CD4-positive, CD25-positive, alpha-beta regulatory T cell (primary cell): ENCODE results near the gene LHFPL4. TPM values are rescaled to one million over a fixed set of nuclear protein-coding genes. Genes with fewer than 3 reads are reported as not detected.
"Not testable (repeated sequence)": the region's sequence is repeated elsewhere in the genome, so short reads cannot be mapped to it uniquely, and the experiment has no call there.

Experiments
- ATAC-seq, 2 donors: fragments of 150-1000 bp; cut with Tn5 transposase; one replicate each; pipeline ENCODE4 v1.10.0; 2021; ENCODE audit warnings: low read depth in 2 of 2, moderate number of reproducible peaks in 2 of 2, moderate library complexity in 1 of 2
- DNase-seq, 3 donors: peaks; one replicate each; pipeline versions ENCODE4 v3.0.0 to v3.0.0-alpha.2; 2012 to 2022; ENCODE audit warnings: mixed read lengths in 1 of 3
- H3K27ac ChIP-seq: one replicate; pipeline ENCODE4 v1.7.0; 2013; ENCODE audit warnings: mild to moderate bottlenecking, low read length; ENCODE audit not compliant: insufficient read depth, poor library complexity, severe bottlenecking
- H3K27me3 ChIP-seq: one replicate; pipeline ENCODE4 v1.7.0; 2013; ENCODE audit warnings: low read length; ENCODE audit not compliant: control insufficient read depth, insufficient read depth
- H3K36me3 ChIP-seq: one replicate; pipeline ENCODE4 v1.7.0; 2013; ENCODE audit warnings: mild to moderate bottlenecking, low read length, moderate library complexity; ENCODE audit not compliant: control insufficient read depth, insufficient read depth
- H3K4me1 ChIP-seq: 2 replicates; pipeline ENCODE4 v1.7.0; 2013; ENCODE audit warnings: mild to moderate bottlenecking, low read length; ENCODE audit not compliant: insufficient read depth, control insufficient read depth, poor library complexity, severe bottlenecking
- H3K4me3 ChIP-seq: one replicate; pipeline ENCODE4 v1.7.0; 2013; ENCODE audit warnings: low read depth, mild to moderate bottlenecking, low read length, moderate library complexity
- H3K9me3 ChIP-seq, 2 experiments: 1 replicate in 1 of 2; 2 replicates in 1 of 2; pipeline ENCODE4 v1.7.0; 2013; ENCODE audit warnings: low read length in 2 of 2, mild to moderate bottlenecking in 1 of 2, moderate library complexity in 1 of 2; ENCODE audit not compliant: control insufficient read depth in 2 of 2
- H3K27ac Mint-ChIP-seq, 3 donors: one replicate each; pipeline ENCODE4 v1.8.0; 2020 to 2022; ENCODE audit warnings: mild to moderate bottlenecking in 3 of 3, mixed read lengths in 3 of 3, moderate library complexity in 2 of 3
- H3K27me3 Mint-ChIP-seq: one replicate; pipeline ENCODE4 v1.8.0; 2022; ENCODE audit warnings: mild to moderate bottlenecking, mixed read lengths
- H3K36me3 Mint-ChIP-seq: one replicate; pipeline ENCODE4 v1.8.0; 2020; ENCODE audit warnings: mixed read lengths
- H3K4me1 Mint-ChIP-seq, 4 donors: one replicate each; pipeline ENCODE4 v1.8.0; 2020 to 2022; ENCODE audit warnings: mixed read lengths in 4 of 4, mild to moderate bottlenecking in 1 of 4
- H3K4me3 Mint-ChIP-seq, 4 donors: one replicate each; pipeline ENCODE4 v1.8.0; 2020 to 2022; ENCODE audit warnings: mild to moderate bottlenecking in 4 of 4, mixed read lengths in 4 of 4, moderate library complexity in 3 of 4
- H3K9me3 Mint-ChIP-seq, 7 donors: one replicate each; pipeline ENCODE4 v1.8.0; 2020 to 2022; ENCODE audit warnings: mixed read lengths in 7 of 7, mild to moderate bottlenecking in 3 of 7, moderate library complexity in 2 of 7
- polyA plus RNA-seq, 4 donors: library from polyadenylated mRNA; unstranded; fragments of 300-500 nt; fragmentation: Illumina TruSeq; gene quantifications; one replicate each; pipeline ENCODE4 v1.2.3, GENCODE V29; 2021
- total RNA-seq: library from RNA; stranded (reverse); gene quantifications from one replicate; pipeline ENCODE4 v1.2.3, GENCODE V29; 2022

Gene LHFPL4
- total RNA-seq (not detected), polyA plus RNA-seq (under 1 TPM in 3 of 4 donors, not detected in 1; 0.03 to 0.18 (median 0.13) TPM)

DNA sequence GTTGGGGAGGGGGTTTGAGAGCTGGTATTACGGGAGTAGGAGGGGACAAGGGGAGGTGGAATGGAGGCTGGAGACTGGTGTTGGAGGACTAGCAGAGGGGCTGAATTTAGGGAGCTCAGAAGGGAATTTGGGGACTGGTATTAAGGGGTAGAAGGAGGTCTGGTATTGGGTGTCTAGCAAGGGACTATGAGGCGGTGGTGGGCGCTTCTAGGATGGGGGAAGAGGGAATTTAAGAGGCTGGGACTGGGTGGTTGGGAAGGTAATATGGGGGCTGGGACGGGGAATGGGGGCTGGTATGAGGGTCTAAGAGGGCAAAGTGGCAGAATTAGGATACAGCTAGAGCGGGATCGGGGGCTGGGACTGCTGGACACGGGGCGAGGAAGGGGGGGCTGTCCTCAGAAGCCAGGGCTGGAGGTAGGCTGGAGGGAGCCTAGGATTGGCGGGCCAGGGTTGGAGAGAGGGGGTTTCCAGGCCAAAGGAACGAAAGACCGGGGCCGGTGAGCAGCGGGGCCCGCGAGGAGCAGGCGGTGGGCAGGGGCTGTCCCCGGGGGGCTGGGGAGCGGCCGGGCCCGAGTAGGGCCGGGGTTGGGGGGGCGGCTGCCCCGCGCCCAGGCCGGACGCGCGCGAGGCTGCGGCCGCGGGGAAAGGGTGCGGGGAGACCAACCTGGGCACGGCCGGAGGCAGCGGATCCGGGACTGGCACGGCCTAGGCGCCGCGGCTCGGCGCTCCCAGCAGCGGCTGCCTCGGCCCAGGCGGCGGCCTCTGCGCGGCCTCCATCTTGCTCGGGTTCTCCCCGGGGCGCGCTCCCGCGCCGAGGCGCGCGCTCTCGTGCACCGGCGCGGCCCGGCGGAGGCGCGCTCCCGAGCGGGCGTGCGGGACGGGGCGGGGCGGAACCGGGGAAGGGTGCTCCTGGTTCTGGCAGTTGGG, at the start of gene LHFPL4:
TSS of gene LHFPL4 (minus strand) at position 802 of the 927 bp plus-strand sequence. CDS start 1,143 bp downstream, outside the sequence.
- H3K27ac Mint-ChIP-seq = no peak within 1 kb of the TSS
- H3K9me3 Mint-ChIP-seq = peaks cover 0 to 8% (median 4%) of the 10 kb centered on the region in 7 donors
- peaks cover 41% of the 10 kb centered on the region for H3K27me3 Mint-ChIP-seq
- no peaks in the 10 kb centered on the region for H3K9me3 ChIP-seq
- peak within 1 kb of the TSS in 1 of 4 donors; percentile 7 for H3K4me3 Mint-ChIP-seq
- H3K36me3 ChIP-seq = no peaks in the 10 kb centered on the region
- peaks cover 10% of the 10 kb centered on the region for H3K27me3 ChIP-seq
- H3K27ac ChIP-seq = no peak within 1 kb of the TSS
- no peak within 1 kb of the TSS for H3K4me3 ChIP-seq
- H3K4me1 Mint-ChIP-seq = peaks cover 0 to 7% (median 0%) of the 10 kb centered on the region in 4 donors
- ATAC-seq (no peak), DNase-seq (no peak)
- H3K4me1 ChIP-seq = peaks cover 4% of the 10 kb centered on the region
- no peaks in the 10 kb centered on the region for H3K36me3 Mint-ChIP-seq

DNA sequence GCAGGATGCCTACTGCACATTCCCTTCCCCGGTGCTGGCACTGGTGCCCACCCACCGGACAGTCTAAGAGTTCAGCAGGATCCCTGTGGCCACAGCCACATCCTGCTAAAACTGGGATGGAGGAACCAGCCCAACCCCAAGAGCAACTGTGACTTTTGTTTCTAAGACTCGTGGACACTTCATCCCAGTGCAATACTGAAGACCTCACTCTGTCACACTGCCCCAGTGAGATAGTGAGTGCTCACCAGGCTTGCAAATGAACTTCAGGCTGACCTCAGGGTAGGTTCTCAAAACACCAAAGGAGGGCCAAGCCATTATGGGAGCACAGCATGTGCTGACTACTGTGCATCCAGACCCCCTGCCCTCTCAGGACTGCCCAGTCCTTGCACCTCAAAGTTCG, 49.0 kb upstream of the LHFPL4 start:
- H3K4me1 ChIP-seq = peaks cover 6% of the 10 kb centered on the region
- no peaks in the 10 kb centered on the region for H3K36me3 ChIP-seq
- Mint-ChIP-seq H3K27me3 (peaks cover 61% of the 10 kb centered on the region), H3K4me1 (peaks cover 0 to 5% (median 3%) of the 10 kb centered on the region in 4 donors), H3K36me3 (peaks cover 4% of the 10 kb centered on the region), H3K27ac (no peak overlapping the region), H3K4me3 (no peak overlapping the region), H3K9me3 (peaks cover 0 to 12% (median 4%) of the 10 kb centered on the region in 7 donors)
- ATAC-seq (no peak), DNase-seq (no peak)
- H3K4me3 ChIP-seq = no peak overlapping the region
- peaks cover 9 to 12% of the 10 kb centered on the region in 2 experiments for H3K9me3 ChIP-seq
- no peak overlapping the region for H3K27ac ChIP-seq
- no peaks in the 10 kb centered on the region for H3K27me3 ChIP-seq

DNA sequence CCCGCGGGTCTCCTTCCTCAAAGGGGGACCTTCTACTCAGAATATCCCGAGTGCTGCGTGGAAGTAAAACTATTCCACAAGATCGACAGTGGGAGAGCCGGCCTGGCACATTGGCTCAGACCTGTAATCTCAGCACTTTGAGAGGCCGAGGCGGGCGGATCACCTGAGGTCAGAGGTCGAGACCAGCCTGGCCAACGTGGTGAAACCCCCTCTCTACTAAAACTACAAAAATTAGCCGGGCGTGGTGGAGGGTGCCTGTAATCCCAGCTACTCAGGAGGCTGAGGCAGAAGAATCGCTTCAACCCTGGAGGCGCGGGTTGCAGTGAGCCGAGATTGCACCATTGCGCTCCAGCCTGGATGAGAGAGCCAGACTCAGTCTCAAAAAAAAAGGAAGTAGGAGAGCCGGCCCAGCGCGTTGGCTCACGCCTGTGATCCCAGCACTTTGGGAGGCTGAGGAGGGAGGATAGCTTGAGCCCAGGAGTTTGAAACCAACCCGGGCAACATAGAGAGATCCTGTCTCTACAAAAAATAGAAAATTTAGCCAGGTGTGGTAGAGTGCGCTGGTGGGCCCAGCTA, 47.5 kb upstream of the LHFPL4 start:
- Mint-ChIP-seq H3K4me3 (peak overlapping the region in 1 of 4 donors; percentile 86), H3K9me3 (peaks cover 0 to 10% (median 3%) of the 10 kb centered on the region in 7 donors), H3K27me3 (peaks cover 62% of the 10 kb centered on the region)
- not testable (repeated sequence) for H3K27ac ChIP-seq, DNase-seq, H3K4me3 ChIP-seq, H3K36me3 ChIP-seq, H3K27ac Mint-ChIP-seq, H3K4me1 ChIP-seq, H3K4me1 Mint-ChIP-seq, ATAC-seq, H3K36me3 Mint-ChIP-seq, H3K27me3 ChIP-seq
- peaks cover 9 to 12% of the 10 kb centered on the region in 2 experiments for H3K9me3 ChIP-seq

DNA sequence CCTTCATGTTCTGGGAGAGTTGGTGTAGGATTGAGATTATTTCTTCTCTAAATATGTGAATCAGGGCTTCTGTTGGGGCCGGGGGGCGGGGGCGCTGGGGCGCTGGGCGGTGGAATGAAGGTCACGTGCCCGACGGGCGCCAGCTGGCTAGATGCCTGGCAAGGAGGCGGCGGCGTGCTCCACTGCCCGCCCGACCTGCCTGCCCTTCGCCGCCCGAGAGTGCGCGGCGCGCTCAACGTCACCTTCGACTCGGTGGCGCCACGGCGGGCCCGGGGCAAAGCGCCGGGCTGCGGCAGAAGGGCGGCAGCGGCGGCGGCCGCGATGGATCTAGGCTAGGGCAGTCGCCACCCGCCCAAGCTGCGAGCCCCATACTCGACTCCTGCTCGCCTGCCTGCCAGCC, 47.0 kb upstream of the LHFPL4 start:
- peaks cover 0 to 8% (median 2%) of the 10 kb centered on the region in 7 donors for H3K9me3 Mint-ChIP-seq
- Histone ChIP-seq H3K9me3 (peaks cover 8 to 9% of the 10 kb centered on the region in 2 experiments), H3K36me3 (no peaks in the 10 kb centered on the region), H3K4me1 (peaks cover 6% of the 10 kb centered on the region), H3K4me3 (no peak overlapping the region), H3K27ac (no peak overlapping the region), H3K27me3 (no peaks in the 10 kb centered on the region)
- peak in 1 of 3 donors; percentile 11 for DNase-seq
- H3K27me3 Mint-ChIP-seq = peaks cover 61% of the 10 kb centered on the region
- ATAC-seq = no peak
- H3K4me1 Mint-ChIP-seq = peaks cover 0 to 5% (median 3%) of the 10 kb centered on the region in 4 donors
- peaks cover 4% of the 10 kb centered on the region for H3K36me3 Mint-ChIP-seq
- H3K27ac Mint-ChIP-seq = no peak overlapping the region
- H3K4me3 Mint-ChIP-seq = peak overlapping the region in 1 of 4 donors; percentile 54

DNA sequence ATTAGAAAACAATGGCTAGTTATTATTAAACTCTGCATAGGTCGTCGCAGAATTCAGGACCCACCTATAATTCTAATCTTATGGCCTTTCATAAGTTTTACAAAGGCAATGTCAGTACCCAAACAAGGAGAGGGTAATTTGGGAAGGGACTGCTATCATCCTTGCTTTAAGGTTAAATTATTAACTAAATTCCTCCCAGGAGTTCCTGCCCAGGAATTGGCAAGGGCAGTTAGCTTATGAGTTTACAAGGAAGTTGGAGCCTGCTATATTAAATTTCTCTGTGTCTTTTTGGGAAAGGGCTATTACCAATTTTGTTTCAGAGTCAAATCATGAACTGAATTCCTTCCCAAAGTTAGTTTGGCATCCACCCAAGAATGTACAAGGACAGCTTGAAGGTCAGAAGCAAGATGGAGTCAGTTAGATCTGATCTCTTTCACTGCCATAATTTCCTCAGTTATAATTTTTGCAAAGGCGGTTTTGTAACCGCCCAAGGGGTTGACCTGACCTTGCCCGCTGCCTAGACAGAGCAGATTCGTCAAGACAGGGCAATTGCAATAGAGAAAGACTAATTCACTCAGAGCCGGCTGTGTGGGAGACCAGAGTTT, 45.3 kb upstream of the LHFPL4 start:
- ATAC-seq = no peak
- H3K27ac Mint-ChIP-seq = no peak overlapping the region
- no peaks in the 10 kb centered on the region for H3K36me3 Mint-ChIP-seq
- Histone ChIP-seq H3K4me3 (no peak overlapping the region), H3K36me3 (no peaks in the 10 kb centered on the region), H3K9me3 (no peaks in the 10 kb centered on the region), H3K4me1 (peaks cover 6% of the 10 kb centered on the region), H3K27ac (no peak overlapping the region), H3K27me3 (no peaks in the 10 kb centered on the region)
- H3K4me1 Mint-ChIP-seq = peaks cover 0 to 5% (median 3%) of the 10 kb centered on the region in 4 donors
- peak overlapping the region in 1 of 4 donors; percentile 27 for H3K4me3 Mint-ChIP-seq
- H3K27me3 Mint-ChIP-seq = peaks cover 47% of the 10 kb centered on the region
- DNase-seq = no peak
- no peaks in the 10 kb centered on the region for H3K9me3 Mint-ChIP-seq

DNA sequence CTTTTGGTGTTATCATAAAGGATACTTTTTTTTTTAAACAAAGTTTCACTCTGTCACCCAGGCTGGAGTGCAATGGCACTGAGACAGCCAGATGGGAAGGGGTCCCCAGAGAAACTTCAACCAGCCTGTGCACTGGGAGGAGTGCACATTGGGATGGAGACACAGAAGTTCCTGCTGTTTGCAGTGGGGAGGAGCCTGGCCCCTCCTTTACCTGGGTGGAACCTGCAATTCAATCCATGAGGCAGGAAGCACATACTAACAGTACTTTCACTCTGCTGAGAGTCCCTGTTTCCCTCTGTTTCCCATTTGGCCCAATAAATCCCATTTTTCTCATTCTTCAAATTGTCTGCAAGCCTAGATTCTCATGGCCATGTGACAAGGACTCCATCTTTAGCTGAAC, 42.3 kb upstream of the LHFPL4 start:
- H3K4me1 ChIP-seq = peaks cover 5% of the 10 kb centered on the region
- no peak overlapping the region for H3K27ac Mint-ChIP-seq
- no peaks in the 10 kb centered on the region for H3K9me3 ChIP-seq
- H3K27ac ChIP-seq = no peak overlapping the region
- peaks cover 19% of the 10 kb centered on the region for H3K27me3 Mint-ChIP-seq
- no peaks in the 10 kb centered on the region for H3K9me3 Mint-ChIP-seq
- no peak overlapping the region for H3K4me3 Mint-ChIP-seq
- DNase-seq = no peak
- H3K4me1 Mint-ChIP-seq = peaks cover 0 to 5% (median 3%) of the 10 kb centered on the region in 4 donors
- H3K36me3 ChIP-seq = no peaks in the 10 kb centered on the region
- no peaks in the 10 kb centered on the region for H3K36me3 Mint-ChIP-seq
- no peak overlapping the region for H3K4me3 ChIP-seq
- ATAC-seq = no peak
- no peaks in the 10 kb centered on the region for H3K27me3 ChIP-seq

DNA sequence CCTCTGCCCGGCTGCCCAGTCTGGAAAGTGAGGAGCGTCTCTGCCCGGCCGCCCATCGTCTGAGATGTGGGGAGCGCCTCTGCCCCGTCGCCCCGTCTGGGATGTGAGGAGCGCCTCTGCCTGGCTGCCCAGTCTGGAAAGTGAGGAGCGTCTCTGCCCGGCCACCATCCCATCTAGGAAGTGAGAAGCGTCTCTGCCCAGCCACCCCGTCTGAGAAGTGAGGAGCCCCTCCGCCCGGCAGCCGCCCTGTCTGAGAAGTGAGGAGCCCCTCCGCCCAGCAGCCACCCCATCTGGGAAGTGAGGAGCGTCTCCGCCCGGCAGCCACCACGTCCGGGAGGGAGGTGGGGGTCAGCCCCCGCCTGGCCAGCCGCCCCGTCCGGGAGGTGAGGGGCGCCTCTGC, 38.2 kb upstream of the LHFPL4 start:
- not testable (repeated sequence) for H3K4me3 Mint-ChIP-seq, H3K27ac ChIP-seq, H3K27me3 ChIP-seq, ATAC-seq, H3K36me3 Mint-ChIP-seq, DNase-seq, H3K9me3 Mint-ChIP-seq, H3K9me3 ChIP-seq, H3K27me3 Mint-ChIP-seq, H3K4me1 Mint-ChIP-seq, H3K4me1 ChIP-seq, H3K36me3 ChIP-seq, H3K4me3 ChIP-seq, H3K27ac Mint-ChIP-seq
